H1 (cell line): Measurements from ENCODE around the gene SMOC2. TPM values are rescaled to one million over a fixed set of nuclear protein-coding genes. Genes with fewer than 3 reads are reported as not detected.

Experiments used
- SP4 ChIP-seq: IDR thresholded peaks from 2 replicates; pipeline ENCODE4 v1.6.1; 2012; ENCODE audit warnings: low read length, inconsistent platforms
- polyA plus RNA-seq, 7 experiments: library from polyadenylated mRNA; depleted of rRNA in 3 of 7; stranded (reverse) in 5 of 7; unstranded in 2 of 7; fragments of >200 nt in 5 of 7; fragments of 200-250 nt in 2 of 7; gene quantifications; 1 replicate in 5 of 7; 2 replicates in 1 of 7; 4 replicates in 1 of 7; pipeline versions ENCODE4 v1.2.1 to v1.2.3, GENCODE V29; 2011 to 2013; ENCODE audit warnings: missing spikeins in 2 of 7, mixed read lengths in 2 of 7
- total RNA-seq: library from RNA; stranded (reverse); fragmentation: NEBNext Ultra II Directional; extraction: Animal tissue kit (Norgen Biotek cat#: 25700); gene quantifications from 2 replicates; pipeline ENCODE4 v1.2.1, GENCODE V29; 2021

SMOC2 gene
- total and polyA plus RNA-seq, 2 of the 8 experiments (the other 6 are each of a cell fraction or from before 2014, with no cell fraction given) = 7.7 to 8.5 TPM

- no peak for TF ChIP-seq SP4
These were observed 59.5 kb downstream of the SMOC2 start (continued) for GRCh38 chr6:168500519-168500918.
